Activated CD8-positive, alpha-beta memory T cell treated with anti-CD3 and anti-CD28 coated beads, Interleukin-2, amount 50 U/mL, for 24 hours (primary cell): ENCODE measurements around the gene SLC6A12.
"Not testable (repeated sequence)": the region's sequence is repeated elsewhere in the genome, so short reads cannot be mapped to it uniquely, and the experiment has no call there.

Experiments
- DNase-seq: peaks from one replicate; pipeline ENCODE4 v3.0.0-alpha.2; 2020; ENCODE audit errors: extremely low read depth

SLC6A12 gene

GRCh38 chr12:197911-198695 is 15.9 kb downstream of the SLC6A12 start:
- DNase-seq, result no peak

GRCh38 chr12:197347-197746 is 16.6 kb downstream of the SLC6A12 start:
- no peak for DNase-seq

- DNase-seq, result no peak
Measured at GRCh38 chr12:196436-196835, 17.5 kb downstream of the SLC6A12 start.

GRCh38 chr12:195951-196350 is 18.0 kb downstream of the SLC6A12 start:
- DNase-seq, result no peak

GRCh38 chr12:195156-195555 is 18.8 kb downstream of the SLC6A12 start:
- DNase-seq, result no peak

- DNase-seq, result no peak
Measured at GRCh38 chr12:194276-194675, 19.7 kb downstream of the SLC6A12 start.

- DNase-seq, result no peak
Measured at GRCh38 chr12:193261-193660, 20.7 kb downstream of the SLC6A12 start.

- DNase-seq, result no peak
Measured at GRCh38 chr12:191541-191940, 22.4 kb downstream of the SLC6A12 start.

GRCh38 chr12:190881-191280 is 23.1 kb downstream of the SLC6A12 start:
- DNase-seq, result no peak

GRCh38 chr12:189622-189962 is 24.4 kb downstream of the SLC6A12 start:
- no peak for DNase-seq

GRCh38 chr12:188910-189621 is 24.9 kb downstream of the SLC6A12 start:
- no peak for DNase-seq

GRCh38 chr12:187986-188909 is 25.7 kb downstream of the SLC6A12 start:
- not testable (repeated sequence) for DNase-seq

GRCh38 chr12:186006-186625 is 27.8 kb downstream of the SLC6A12 start:
- DNase-seq, result no peak

- no peak for DNase-seq
Measured at GRCh38 chr12:185576-185955, 28.4 kb downstream of the SLC6A12 start.

GRCh38 chr12:184811-185575 is 29.0 kb downstream of the SLC6A12 start:
- no peak for DNase-seq

- DNase-seq, result no peak
Measured at GRCh38 chr12:182381-182892, 31.5 kb downstream of the SLC6A12 start.

GRCh38 chr12:181921-182320 is 32.0 kb downstream of the SLC6A12 start:
- no peak for DNase-seq

GRCh38 chr12:180445-180844 is 33.5 kb downstream of the SLC6A12 start:
- no peak for DNase-seq

GRCh38 chr12:179885-180284 is 34.1 kb downstream of the SLC6A12 start:
- DNase-seq, result no peak

- DNase-seq, result no peak
Measured at GRCh38 chr12:179131-179884, 34.6 kb downstream of the SLC6A12 start.
